Thoracic aorta (tissue), 2 donors: ENCODE results near the gene GOLGA6L2. TPM values are rescaled to one million over a fixed set of nuclear protein-coding genes. Genes with fewer than 3 reads are reported as not detected.

Experiments
- ATAC-seq: fragments of 150-250 bp; one replicate; pipeline ENCODE4 v1.8.0; 2017; ENCODE audit warnings: low read depth; ENCODE audit not compliant: insufficient number of reproducible peaks, low FRiP score
- DNase-seq: peaks from one replicate; pipeline ENCODE4 v3.0.0-alpha.2; 2020; ENCODE audit warnings: low spot score
- H3K27ac ChIP-seq, 2 donors: fragments of 200-600 bp; sonication (generic); 1 replicate in 1 of 2; 2 replicates in 1 of 2; pipeline ENCODE4 v1.5.1; 2016; ENCODE audit warnings: mild to moderate bottlenecking in 2 of 2, moderate library complexity in 2 of 2
- H3K27me3 ChIP-seq: fragments of 200-600 bp; sonication (generic); replicated peaks from 2 replicates; pipeline ENCODE4 v1.6.0; 2016; ENCODE audit warnings: mild to moderate bottlenecking; ENCODE audit not compliant: insufficient read depth
- H3K36me3 ChIP-seq: fragments of 200-600 bp; sonication (generic); one replicate; pipeline ENCODE4 v1.5.1; 2016
- H3K4me1 ChIP-seq, 2 donors: fragments of 200-600 bp; sonication (generic); 1 replicate in 1 of 2; 2 replicates in 1 of 2; pipeline versions ENCODE4 v1.5.1 to v1.6.0; 2016; ENCODE audit warnings: low read depth in 2 of 2, mild to moderate bottlenecking in 1 of 2; ENCODE audit not compliant: control insufficient read depth in 1 of 2
- H3K4me3 ChIP-seq: fragments of 200-600 bp; sonication (generic); 2 replicates; pipeline ENCODE4 v1.5.1; 2016; ENCODE audit warnings: mild to moderate bottlenecking
- H3K9me3 ChIP-seq: fragments of 200-600 bp; sonication (generic); 2 replicates; pipeline ENCODE4 v1.5.1; 2016
- total RNA-seq, 2 donors: library from RNA; depleted of rRNA; stranded (reverse); fragments of >200 nt; gene quantifications; one replicate each; pipeline versions ENCODE4 v1.1.0 to v1.2.3, GENCODE V29; 2016
- TF ChIP-seq, protein P1 (sequence below): fragments of 200-600 bp; sonication (generic); IDR thresholded peaks from one replicate; pipeline ENCODE4 v1.5.1; 2019; ENCODE audit warnings: antibody characterized with exemption

The GOLGA6L2 gene
- total RNA-seq, 2 donors from 2014 or later: not detected

DNA sequence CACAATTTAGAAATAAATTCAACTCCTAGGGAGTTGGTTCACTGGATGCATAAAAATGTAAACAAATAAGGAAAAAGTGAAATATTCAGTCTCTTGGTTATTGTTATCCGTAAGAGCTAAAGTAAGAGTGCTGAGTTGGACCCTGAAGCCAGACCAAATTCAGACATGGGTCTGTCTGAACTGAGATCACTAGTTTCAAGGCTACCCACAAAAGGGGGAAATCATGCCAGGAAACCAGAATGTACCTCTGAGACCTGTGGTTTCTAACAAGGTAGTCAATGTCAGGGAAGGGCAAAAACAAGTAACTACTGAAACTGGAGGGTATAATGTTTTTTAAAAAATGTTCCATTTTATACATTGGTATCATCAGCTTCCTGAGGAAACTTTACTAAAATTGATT, 35.2 kb upstream of the GOLGA6L2 start:
- Histone ChIP-seq H3K4me3 (no peak overlapping the region), H3K27ac (no peak overlapping the region), H3K4me1 (no peaks in the 10 kb centered on the region), H3K36me3 (no peaks in the 10 kb centered on the region), H3K27me3 (no peaks in the 10 kb centered on the region), H3K9me3 (no peaks in the 10 kb centered on the region)
- ATAC-seq (no peak), DNase-seq (no peak)
- TF ChIP-seq, protein P1, sequence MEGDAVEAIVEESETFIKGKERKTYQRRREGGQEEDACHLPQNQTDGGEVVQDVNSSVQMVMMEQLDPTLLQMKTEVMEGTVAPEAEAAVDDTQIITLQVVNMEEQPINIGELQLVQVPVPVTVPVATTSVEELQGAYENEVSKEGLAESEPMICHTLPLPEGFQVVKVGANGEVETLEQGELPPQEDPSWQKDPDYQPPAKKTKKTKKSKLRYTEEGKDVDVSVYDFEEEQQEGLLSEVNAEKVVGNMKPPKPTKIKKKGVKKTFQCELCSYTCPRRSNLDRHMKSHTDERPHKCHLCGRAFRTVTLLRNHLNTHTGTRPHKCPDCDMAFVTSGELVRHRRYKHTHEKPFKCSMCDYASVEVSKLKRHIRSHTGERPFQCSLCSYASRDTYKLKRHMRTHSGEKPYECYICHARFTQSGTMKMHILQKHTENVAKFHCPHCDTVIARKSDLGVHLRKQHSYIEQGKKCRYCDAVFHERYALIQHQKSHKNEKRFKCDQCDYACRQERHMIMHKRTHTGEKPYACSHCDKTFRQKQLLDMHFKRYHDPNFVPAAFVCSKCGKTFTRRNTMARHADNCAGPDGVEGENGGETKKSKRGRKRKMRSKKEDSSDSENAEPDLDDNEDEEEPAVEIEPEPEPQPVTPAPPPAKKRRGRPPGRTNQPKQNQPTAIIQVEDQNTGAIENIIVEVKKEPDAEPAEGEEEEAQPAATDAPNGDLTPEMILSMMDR: no peak

DNA sequence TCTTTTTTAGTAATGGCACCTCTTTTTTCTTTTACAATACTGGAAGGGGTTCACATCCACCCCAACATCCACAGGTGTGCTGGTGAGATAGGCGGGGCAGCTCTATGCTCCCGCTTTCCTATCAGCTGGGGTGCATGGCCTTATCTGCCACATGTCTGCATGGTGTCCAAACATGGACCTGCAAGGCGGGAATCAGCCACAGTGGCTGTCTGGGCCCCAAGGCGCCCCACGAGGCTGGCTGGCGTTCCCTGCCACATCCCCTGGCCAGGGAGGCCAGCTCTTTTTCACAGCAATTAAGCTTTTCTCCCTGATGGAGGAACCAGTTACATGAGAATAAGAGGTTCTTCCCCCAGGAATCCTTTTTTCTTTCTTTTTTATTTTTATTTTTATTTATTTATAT, 30.9 kb upstream of the GOLGA6L2 start:
- no peak for ATAC-seq
- TF ChIP-seq, protein P1: no peak
- Histone ChIP-seq H3K4me1 (no peaks in the 10 kb centered on the region), H3K4me3 (no peak overlapping the region), H3K36me3 (no peaks in the 10 kb centered on the region), H3K27ac (no peak overlapping the region), H3K27me3 (no peaks in the 10 kb centered on the region), H3K9me3 (no peaks in the 10 kb centered on the region)
- DNase-seq: no peak

DNA sequence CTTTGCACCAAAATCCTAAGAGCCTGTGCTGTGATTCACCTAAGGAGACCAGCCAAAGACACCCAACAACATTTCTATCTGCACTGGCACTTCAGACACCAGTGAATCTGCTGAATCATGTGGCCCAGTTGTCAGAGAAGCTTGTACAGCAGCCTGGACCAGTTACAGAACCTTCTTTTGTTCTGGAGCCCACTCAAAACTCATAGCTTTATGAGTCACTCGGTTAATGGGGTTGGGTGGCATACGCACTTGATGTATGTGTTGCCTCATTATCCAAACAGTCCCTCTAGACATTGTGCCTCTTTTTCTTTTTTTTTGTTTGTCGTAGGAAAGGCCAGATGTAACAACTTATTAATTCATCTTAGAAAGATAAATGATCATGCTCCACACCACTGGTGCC, 25.6 kb upstream of the GOLGA6L2 start:
- H3K27me3 ChIP-seq: no peaks in the 10 kb centered on the region
- H3K4me1 ChIP-seq: no peaks in the 10 kb centered on the region
- DNase-seq: no peak
- H3K4me3 ChIP-seq: no peak overlapping the region
- H3K36me3 ChIP-seq: no peaks in the 10 kb centered on the region
- no peak overlapping the region for H3K27ac ChIP-seq
- no peaks in the 10 kb centered on the region for H3K9me3 ChIP-seq
- no peak for ATAC-seq
- TF ChIP-seq, protein P1: no peak

DNA sequence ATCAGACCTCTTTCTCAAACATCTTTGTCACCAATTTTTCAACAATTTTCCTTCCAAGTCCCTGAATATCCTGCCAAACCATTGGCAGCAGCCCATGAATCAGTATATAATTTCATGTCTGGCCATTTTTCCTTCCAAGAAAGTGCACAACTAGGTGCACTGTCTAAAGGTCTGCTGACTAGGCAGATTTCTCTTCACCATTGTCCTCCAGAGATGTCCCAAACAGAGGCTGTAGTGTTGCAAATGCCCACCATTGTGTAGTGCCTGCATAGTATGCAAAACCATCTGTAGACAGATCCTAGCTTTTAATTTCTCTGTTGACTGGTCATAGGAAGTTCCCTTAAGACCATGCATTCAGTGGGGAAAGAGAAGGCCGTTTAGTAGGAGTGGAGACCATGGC, 25.0 kb upstream of the GOLGA6L2 start:
- ATAC-seq (no peak), DNase-seq (no peak)
- H3K27ac ChIP-seq: no peak overlapping the region
- no peaks in the 10 kb centered on the region for H3K36me3 ChIP-seq
- TF ChIP-seq, protein P1: no peak
- no peaks in the 10 kb centered on the region for H3K27me3 ChIP-seq
- no peak overlapping the region for H3K4me3 ChIP-seq
- H3K4me1 ChIP-seq: no peaks in the 10 kb centered on the region
- no peaks in the 10 kb centered on the region for H3K9me3 ChIP-seq

DNA sequence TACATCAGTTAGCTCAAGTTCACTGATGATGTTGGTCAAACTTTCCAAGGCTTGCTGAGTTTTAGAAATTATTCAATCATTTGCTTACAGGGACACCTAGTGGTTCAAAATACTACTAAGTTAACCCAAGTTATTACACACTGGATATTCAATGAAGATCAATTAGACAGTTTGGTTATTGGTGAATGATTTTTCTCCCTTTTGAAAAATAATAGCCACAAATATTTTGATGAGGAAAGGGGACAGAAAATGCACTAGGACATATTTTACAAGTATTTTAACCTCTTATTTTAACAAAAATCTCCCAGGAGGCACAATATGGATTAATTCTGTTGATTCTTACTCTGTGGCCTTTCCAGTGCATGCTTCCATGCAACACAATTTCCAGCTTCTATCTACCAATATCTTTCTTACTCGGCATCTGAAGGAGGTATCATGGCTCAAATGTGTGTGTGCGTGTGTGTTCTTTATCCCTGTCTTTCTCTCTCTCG, 20.1 kb upstream of the GOLGA6L2 start:
- DNase-seq: no peak
- no peak overlapping the region for H3K4me3 ChIP-seq
- no peaks in the 10 kb centered on the region for H3K9me3 ChIP-seq
- H3K4me1 ChIP-seq: peaks cover 14% of the 10 kb centered on the region in 2 donors
- TF ChIP-seq, protein P1: peak; percentile 54
- no peak overlapping the region for H3K27ac ChIP-seq
- no peaks in the 10 kb centered on the region for H3K36me3 ChIP-seq
- ATAC-seq: no peak
- H3K27me3 ChIP-seq: no peaks in the 10 kb centered on the region
